ENCODE measurements around the gene GYS1.

GYS1 gene

GRCh38 chr19:48962849-48963165 lies 30.3 kb downstream of the GYS1 start:
- no peak for DNase-seq

- DNase-seq, result no peak
Measured at GRCh38 chr19:48962029-48962848, 30.9 kb downstream of the GYS1 start.

- DNase-seq, result no peak
Measured at GRCh38 chr19:48961673-48962028, 31.5 kb downstream of the GYS1 start.

GRCh38 chr19:48961051-48961649 lies 32.0 kb downstream of the GYS1 start:
- DNase-seq, result no peak

GRCh38 chr19:48959341-48960239 lies 33.5 kb downstream of the GYS1 start:
- no peak for DNase-seq

- DNase-seq, result no peak
Measured at GRCh38 chr19:48958006-48958405, 35.1 kb downstream of the GYS1 start.

- DNase-seq, result no peak
Measured at GRCh38 chr19:48955308-48955958, 37.7 kb downstream of the GYS1 start.

GRCh38 chr19:48954595-48955307 lies 38.4 kb downstream of the GYS1 start, which contains the start of gene BAX:
BAX (plus strand) TSS chr19:48954875; CDS start chr19:48954929, 54 bp downstream.
- peak; percentile 58 for DNase-seq

GRCh38 chr19:48953990-48954594 lies 39.0 kb downstream of the GYS1 start:
- no peak for DNase-seq

GRCh38 chr19:48953141-48953540 lies 40.0 kb downstream of the GYS1 start:
- no peak for DNase-seq

- no peak for DNase-seq
Measured at GRCh38 chr19:48950830-48951519, 42.1 kb downstream of the GYS1 start.

- DNase-seq, result no peak
Measured at GRCh38 chr19:48950159-48950558, 43.0 kb downstream of the GYS1 start.

GRCh38 chr19:48947258-48947542 lies 45.9 kb downstream of the GYS1 start:
- DNase-seq, result no peak

- no peak for DNase-seq
Measured at GRCh38 chr19:48946463-48947257, 46.4 kb downstream of the GYS1 start.

- DNase-seq, result no peak
Measured at GRCh38 chr19:48945817-48946216, 47.3 kb downstream of the GYS1 start.

- DNase-seq, result no peak
Measured at GRCh38 chr19:48945415-48945814, 47.7 kb downstream of the GYS1 start.

- no peak for DNase-seq
Measured at GRCh38 chr19:48943081-48943480, 50.0 kb downstream of the GYS1 start.

GRCh38 chr19:48940902-48941301 lies 52.2 kb downstream of the GYS1 start:
- DNase-seq, result no peak

- no peak for DNase-seq
Measured at GRCh38 chr19:48938256-48938655, 54.9 kb downstream of the GYS1 start.

- no peak for DNase-seq
Measured at GRCh38 chr19:48935864-48936263, 57.2 kb downstream of the GYS1 start.

- no peak for DNase-seq
Measured at GRCh38 chr19:48934837-48935236, 58.3 kb downstream of the GYS1 start.

Measured in cortex of kidney (tissue), 1 donor.